H1 (cell line): ENCODE results near the gene PIAS4. TPM values are rescaled to one million over a fixed set of nuclear protein-coding genes. Genes with fewer than 3 reads are reported as not detected.

ENCODE experiments used
- CTCF ChIA-PET: fragments of 300-600 bp; sonication (Branson Sonifier 250); formaldehyde crosslinking; loops from one replicate; lab custom pipeline; 2021; ENCODE audit not compliant: partially characterized antibody; lab: Charles Lee
- POLR2A ChIA-PET: fragments of 300-600 bp; sonication (Branson Sonifier 250); formaldehyde crosslinking; loops from one replicate; lab custom pipeline; 2021; ENCODE audit warnings: inconsistent platforms; ENCODE audit not compliant: partially characterized antibody; lab: Charles Lee
- DNase-seq, 2 experiments: peaks; one replicate each; pipeline versions ENCODE4 v3.0.0 to v3.0.0-alpha.2; 2010 to 2022; ENCODE audit warnings: low spot score in 2 of 2, low read depth in 1 of 2, mixed read lengths in 1 of 2
- FAIRE-seq: peaks from 2 replicates; lab custom pipeline; 2011; peaks lifted over from hg19 to GRCh38; lab: Jason Lieb, UNC
- H2AFZ ChIP-seq: 2 replicates; pipeline ENCODE4 v1.8.1; 2012; ENCODE audit warnings: low read length, inconsistent platforms
- H2AK5ac ChIP-seq: 2 replicates; pipeline ENCODE4 v1.6.1; 2013; ENCODE audit warnings: low read depth, low read length
- H2BK120ac ChIP-seq: replicated peaks from 2 replicates; pipeline ENCODE3; 2013; ENCODE audit warnings: low read depth, low read length, inconsistent platforms
- H2BK12ac ChIP-seq: 2 replicates; pipeline ENCODE4 v1.6.1; 2013; ENCODE audit warnings: low read depth, low read length
- H2BK15ac ChIP-seq: 2 replicates; pipeline ENCODE4 v1.6.1; 2013; ENCODE audit warnings: low read length
- H2BK20ac ChIP-seq: 2 replicates; pipeline ENCODE4 v1.6.1; 2013; ENCODE audit warnings: low read length
- H2BK5ac ChIP-seq: 2 replicates; pipeline ENCODE4 v1.6.1; 2013; ENCODE audit warnings: low read depth, low read length
- H3K14ac ChIP-seq: 2 replicates; pipeline ENCODE4 v1.6.1; 2013; ENCODE audit warnings: inconsistent platforms; ENCODE audit not compliant: insufficient read length
- H3K18ac ChIP-seq: 2 replicates; pipeline ENCODE4 v1.6.1; 2013; ENCODE audit warnings: low read length; ENCODE audit errors: extremely low read depth
- H3K23ac ChIP-seq: 2 replicates; pipeline ENCODE4 v1.6.1; 2013; ENCODE audit warnings: inconsistent platforms; ENCODE audit not compliant: insufficient read length
- H3K23me2 ChIP-seq: 2 replicates; pipeline ENCODE4 v1.6.1; 2013; ENCODE audit warnings: low read depth, low read length
- H3K27ac ChIP-seq: 2 replicates; pipeline ENCODE4 v1.6.1; 2011; ENCODE audit warnings: low read depth, low read length, inconsistent platforms
- H3K27me3 ChIP-seq, 4 experiments: replicated peaks in 1 of 4; 1 replicate in 1 of 4; 2 replicates in 3 of 4; pipeline versions ENCODE4 v1.6.1 to v1.8.1; 2011 to 2013; ENCODE audit warnings: low read length in 3 of 4, mild to moderate bottlenecking in 3 of 4, inconsistent platforms in 2 of 4, mixed read lengths in 2 of 4, moderate library complexity in 1 of 4; ENCODE audit not compliant: control insufficient read depth in 3 of 4, insufficient read depth in 3 of 4; ENCODE audit errors: extremely low read depth in 1 of 4
- H3K36me3 ChIP-seq, 4 experiments: 2 replicates each; pipeline versions ENCODE4 v1.6.1 to v1.8.1; 2011 to 2013; ENCODE audit warnings: mild to moderate bottlenecking in 4 of 4, low read length in 3 of 4, moderate library complexity in 2 of 4, control low read depth in 1 of 4, inconsistent platforms in 1 of 4; ENCODE audit not compliant: insufficient read depth in 4 of 4, control insufficient read depth in 2 of 4
- H3K4ac ChIP-seq: replicated peaks from 2 replicates; pipeline ENCODE3; 2013; ENCODE audit warnings: low read length, low read depth, mixed read lengths, inconsistent platforms; ENCODE audit not compliant: insufficient read length
- H3K4me1 ChIP-seq, 4 experiments: replicated peaks in 1 of 4; 1 replicate in 1 of 4; 2 replicates in 3 of 4; pipeline versions ENCODE4 v1.6.1 to v1.8.1; 2011 to 2013; ENCODE audit warnings: low read length in 3 of 4, inconsistent platforms in 2 of 4, mixed read lengths in 1 of 4; ENCODE audit not compliant: insufficient read depth in 4 of 4, control insufficient read depth in 3 of 4
- H3K4me2 ChIP-seq, 2 experiments: 2 replicates each; pipeline versions ENCODE4 v1.6.1 to v1.8.1; 2011 to 2013; ENCODE audit warnings: low read depth in 2 of 2, low read length in 2 of 2, control low read depth in 1 of 2, inconsistent platforms in 1 of 2, mild to moderate bottlenecking in 1 of 2; ENCODE audit not compliant: insufficient read depth in 1 of 2
- H3K4me3 ChIP-seq, 4 experiments: fragments of 200-600, 300-600 bp in 1 of 4; sonication (generic), shearing (Covaris generic), sonication (Bioruptor Twin) in 1 of 4; 2 replicates each; pipeline versions ENCODE4 v1.5.1 to v1.8.1; 2011 to 2016; ENCODE audit warnings: low read length in 4 of 4, low read depth in 3 of 4, control low read depth in 2 of 4, inconsistent platforms in 2 of 4, mild to moderate bottlenecking in 2 of 4, mixed read lengths in 1 of 4, moderate library complexity in 1 of 4; ENCODE audit not compliant: insufficient read depth in 2 of 4; ENCODE audit errors: extremely low read depth in 1 of 4
- H3K56ac ChIP-seq: replicated peaks from 2 replicates; pipeline ENCODE3; 2013; ENCODE audit warnings: low read depth, mild to moderate bottlenecking, mixed read lengths, low read length, inconsistent platforms; ENCODE audit not compliant: insufficient read length
- H3K79me1 ChIP-seq: 2 replicates; pipeline ENCODE4 v1.6.1; 2013; ENCODE audit warnings: low read depth, low read length, control low read depth
- H3K79me2 ChIP-seq, 2 experiments: 2 replicates each; pipeline versions ENCODE4 v1.6.1 to v1.8.1; 2012 to 2013; ENCODE audit warnings: low read length in 2 of 2, mild to moderate bottlenecking in 2 of 2, inconsistent platforms in 1 of 2; ENCODE audit not compliant: insufficient read depth in 2 of 2, control insufficient read depth in 1 of 2
- H3K9ac ChIP-seq, 4 experiments: replicated peaks in 1 of 4; 1 replicate in 1 of 4; 2 replicates in 3 of 4; pipeline versions ENCODE4 v1.6.1 to v1.8.1; 2011 to 2013; ENCODE audit warnings: low read depth in 3 of 4, low read length in 3 of 4, control low read depth in 2 of 4, mild to moderate bottlenecking in 2 of 4, moderate library complexity in 2 of 4, inconsistent platforms in 1 of 4; ENCODE audit errors: extremely low read depth in 1 of 4
- H3K9me3 ChIP-seq, 2 experiments: 2 replicates each; pipeline versions ENCODE4 v1.6.1 to v1.8.1; 2012 to 2013; ENCODE audit warnings: mild to moderate bottlenecking in 2 of 2, moderate library complexity in 2 of 2, control low read depth in 1 of 2, inconsistent platforms in 1 of 2, low read depth in 1 of 2, low read length in 1 of 2, mixed read lengths in 1 of 2; ENCODE audit not compliant: insufficient read depth in 2 of 2
- H4K20me1 ChIP-seq, 2 experiments: replicated peaks in 1 of 2; 2 replicates each; pipeline versions ENCODE3 to v1.8.1; 2011 to 2013; ENCODE audit warnings: inconsistent platforms in 2 of 2, low read length in 2 of 2, mild to moderate bottlenecking in 1 of 2; ENCODE audit not compliant: insufficient read depth in 2 of 2, control insufficient read depth in 1 of 2
- H4K5ac ChIP-seq: 2 replicates; pipeline ENCODE4 v1.6.1; 2013; ENCODE audit warnings: low read length, low read depth, mixed read lengths, inconsistent platforms; ENCODE audit not compliant: insufficient read length
- H4K8ac ChIP-seq: 2 replicates; pipeline ENCODE4 v1.8.0; 2013; ENCODE audit warnings: mild to moderate bottlenecking, moderate library complexity, low read length, inconsistent platforms; ENCODE audit not compliant: insufficient read depth; ENCODE audit errors: extremely low read depth
- H4K91ac ChIP-seq: replicated peaks from 2 replicates; pipeline ENCODE3; 2013; ENCODE audit warnings: low read length, mixed read lengths, inconsistent platforms; ENCODE audit not compliant: insufficient read length
- NRF1 ChIP-seq: IDR thresholded peaks from 2 replicates; pipeline ENCODE4 v1.6.1; 2011; ENCODE audit warnings: mild to moderate bottlenecking, low read depth, low read length, improper control_type of control experiment
- SUZ12 ChIP-seq: fragments of 200-600 bp; sonication (generic); IDR thresholded peaks from 2 replicates; pipeline ENCODE4 v1.6.1; 2012; ENCODE audit warnings: mild to moderate bottlenecking, inconsistent platforms, low read length, moderate library complexity, mixed read lengths
- WGBS, 2 experiments: shearing (Covaris generic) in 1 of 2; methylation state at CpG; one replicate each; pipeline versions ENCODE4 v1.1.6 to v1.1.7; 2013 to 2015; ENCODE audit warnings: low lambda C conversion rate in 2 of 2, mixed read lengths in 2 of 2, inconsistent platforms in 1 of 2, low coverage in 1 of 2, missing lambda C conversion rate in 1 of 2; ENCODE audit not compliant: insufficient replicate concordance in 2 of 2, insufficient coverage in 1 of 2, insufficient read length in 1 of 2; ENCODE audit errors: extremely low coverage in 1 of 2, missing lambda C conversion rate in 1 of 2; 5-methylcytosine and 5-hydroxymethylcytosine counted together
- polyA plus RNA-seq, 7 experiments: library from polyadenylated mRNA; depleted of rRNA in 3 of 7; stranded (reverse) in 5 of 7; unstranded in 2 of 7; fragments of >200 nt in 5 of 7; fragments of 200-250 nt in 2 of 7; gene quantifications; 1 replicate in 5 of 7; 2 replicates in 1 of 7; 4 replicates in 1 of 7; pipeline versions ENCODE4 v1.2.1 to v1.2.3, GENCODE V29; 2011 to 2013; ENCODE audit warnings: missing spikeins in 2 of 7, mixed read lengths in 2 of 7
- total RNA-seq: library from RNA; stranded (reverse); fragmentation: NEBNext Ultra II Directional; extraction: Animal tissue kit (Norgen Biotek cat#: 25700); gene quantifications from 2 replicates; pipeline ENCODE4 v1.2.1, GENCODE V29; 2021

The PIAS4 gene
- total and polyA plus RNA-seq, 2 of the 8 experiments (the other 6 are each of a cell fraction or from before 2014, with no cell fraction given): 30.2 to 51.4 TPM

DNA sequence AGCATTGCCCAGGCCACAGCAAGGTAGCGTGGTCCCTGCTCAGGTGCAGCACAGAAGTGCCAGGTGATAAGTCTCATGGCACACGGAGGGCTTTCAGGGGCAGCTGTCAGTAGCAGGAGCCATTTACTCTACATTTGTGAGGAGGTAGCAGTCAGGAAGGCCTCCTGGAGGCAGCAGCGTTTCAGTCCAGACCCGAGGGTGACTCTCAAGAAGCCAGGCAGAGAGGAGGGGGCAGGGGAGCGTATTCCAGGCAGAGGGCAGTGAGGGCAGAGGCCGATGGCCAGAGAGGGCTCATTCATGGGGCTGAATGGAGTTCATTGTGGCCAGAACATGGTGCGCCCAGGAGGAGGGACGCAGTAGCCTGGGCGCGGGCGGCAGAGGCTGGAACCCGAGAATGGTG lies 8.9 kb downstream of the PIAS4 start:
- Histone ChIP-seq H2AFZ (no peak overlapping the region), H3K79me1 (peaks cover 22% of the 10 kb centered on the region), H2AK5ac (no peak overlapping the region), H3K79me2 (peaks cover 4 to 55% of the 10 kb centered on the region in 2 experiments; a peak in 3 of 4 replicates), H4K20me1 (peaks cover 25 to 37% of the 10 kb centered on the region in 2 experiments), H3K4ac (no peak overlapping the region), H4K8ac (no peak overlapping the region), H3K56ac (no peak overlapping the region), H3K27me3 (no peaks in the 10 kb centered on the region), H2BK120ac (no peak overlapping the region), H4K91ac (no peak overlapping the region), H2BK5ac (no peak overlapping the region; the same call in 1 of the 2 replicates), H4K5ac (no peak overlapping the region), H3K4me3 (no peak overlapping the region), H2BK12ac (no peak overlapping the region), H3K14ac (no peak overlapping the region), H3K4me1 (peaks cover 0 to 3% (median 0%) of the 10 kb centered on the region in 4 experiments; a peak in 4 of 7 replicates), H3K23ac (no peak overlapping the region), H3K27ac (no peak overlapping the region), H2BK20ac (no peak overlapping the region), H3K23me2 (no peaks in the 10 kb centered on the region; the same call in 1 of the 2 replicates), H3K18ac (no peak overlapping the region), H3K9ac (no peak overlapping the region), H2BK15ac (no peak overlapping the region), H3K9me3 (no peaks in the 10 kb centered on the region), H3K4me2 (no peak overlapping the region), H3K36me3 (peaks cover 0 to 26% (median 7%) of the 10 kb centered on the region in 4 experiments; a peak in 5 of 8 replicates)
- FAIRE-seq (no peak), DNase-seq (no peak)
- POLR2A ChIA-PET: interaction anchor here (1.4 to 3.2 kb wide), 2 partner anchors 32 to 45 kb away, joined by 3 to 13 read pairs; partner anchors contain the start of genes DAPK3 and EEF2
- 96% methylated on average over 11 of the region's 12 CpGs; no CpG with 5 or more reads in 1 of the 2 experiments for WGBS, 2 experiments
- no peak for TF ChIP-seq NRF1
- no peak for TF ChIP-seq SUZ12
- CTCF ChIA-PET: interaction anchor here (1.1 kb wide), 1 partner anchor 8 kb away, joined by 3 read pairs; no protein-coding TSS in a partner anchor
